DOHH2 (cell line): ENCODE results near the gene HSD17B3.

Experiments used
- H3F3A ChIP-seq: fragments of 200-600 bp; sonication (generic), shearing (Covaris generic); 2 replicates; pipeline ENCODE4 v1.6.0; 2016; ENCODE audit warnings: antibody characterized with exemption, mild to moderate bottlenecking; ENCODE audit not compliant: control insufficient read depth, insufficient read depth
- H3K27ac ChIP-seq: fragments of 200-600 bp; sonication (generic); 2 replicates; pipeline ENCODE4 v1.5.1; 2014; ENCODE audit warnings: low read depth, mild to moderate bottlenecking, low read length, moderate library complexity
- H3K27me3 ChIP-seq: fragments of 200-600 bp; sonication (generic); 2 replicates; pipeline ENCODE4 v1.6.1; 2014; ENCODE audit warnings: mild to moderate bottlenecking, low read length, mixed read lengths; ENCODE audit not compliant: control insufficient read depth
- H3K36me3 ChIP-seq: fragments of 200-600 bp; sonication (generic); 2 replicates; pipeline ENCODE4 v1.6.1; 2014; ENCODE audit warnings: mild to moderate bottlenecking, low read length, moderate library complexity, mixed read lengths; ENCODE audit not compliant: control insufficient read depth
- H3K4me1 ChIP-seq: fragments of 200-600 bp; sonication (generic); 2 replicates; pipeline ENCODE4 v1.6.1; 2014; ENCODE audit warnings: mild to moderate bottlenecking, low read length, mixed read lengths; ENCODE audit not compliant: control insufficient read depth
- H3K4me2 ChIP-seq: fragments of 200-600 bp; sonication (generic); 2 replicates; pipeline ENCODE4 v1.6.0; 2014; ENCODE audit warnings: mild to moderate bottlenecking, low read length, moderate library complexity
- H3K4me3 ChIP-seq: fragments of 200-600 bp; sonication (generic); 2 replicates; pipeline ENCODE4 v1.5.1; 2014; ENCODE audit warnings: mild to moderate bottlenecking, low read length, mixed read lengths
- H3K79me2 ChIP-seq: fragments of 200-600 bp; sonication (generic); 2 replicates; pipeline ENCODE4 v1.6.1; 2014; ENCODE audit warnings: mild to moderate bottlenecking, low read length, mixed read lengths; ENCODE audit not compliant: control insufficient read depth
- H3K9me2 ChIP-seq: fragments of 200-600 bp; sonication (generic); replicated peaks from 2 replicates; pipeline ENCODE4 v1.6.1; 2014; ENCODE audit warnings: mild to moderate bottlenecking, low read length, mixed read lengths; ENCODE audit not compliant: control insufficient read depth
- H3K9me3 ChIP-seq: fragments of 200-600 bp; sonication (generic); 2 replicates; pipeline ENCODE4 v1.6.1; 2014; ENCODE audit warnings: antibody characterized with exemption, low read length, mixed read lengths; ENCODE audit not compliant: control insufficient read depth, insufficient read depth
- H4K20me1 ChIP-seq: fragments of 200-600 bp; sonication (generic); 2 replicates; pipeline ENCODE4 v1.6.0; 2014; ENCODE audit warnings: low read depth, mild to moderate bottlenecking, antibody characterized with exemption, low read length, moderate library complexity; ENCODE audit not compliant: control insufficient read depth, insufficient read depth
- CTCF ChIP-seq: fragments of 200-600 bp; sonication (generic); IDR thresholded peaks from one replicate; pipeline ENCODE4 v1.5.1; 2014; ENCODE audit warnings: antibody characterized with exemption, mild to moderate bottlenecking, low read depth, low read length; ENCODE audit not compliant: poor library complexity, severe bottlenecking
- EZH2phosphoT487 ChIP-seq: fragments of 200-600 bp; sonication (generic); IDR thresholded peaks from 2 replicates; pipeline ENCODE4 v1.6.1; 2017; ENCODE audit warnings: borderline replicate concordance, mild to moderate bottlenecking, antibody characterized with exemption, low read length, moderate library complexity, mixed read lengths

HSD17B3 gene

DNA sequence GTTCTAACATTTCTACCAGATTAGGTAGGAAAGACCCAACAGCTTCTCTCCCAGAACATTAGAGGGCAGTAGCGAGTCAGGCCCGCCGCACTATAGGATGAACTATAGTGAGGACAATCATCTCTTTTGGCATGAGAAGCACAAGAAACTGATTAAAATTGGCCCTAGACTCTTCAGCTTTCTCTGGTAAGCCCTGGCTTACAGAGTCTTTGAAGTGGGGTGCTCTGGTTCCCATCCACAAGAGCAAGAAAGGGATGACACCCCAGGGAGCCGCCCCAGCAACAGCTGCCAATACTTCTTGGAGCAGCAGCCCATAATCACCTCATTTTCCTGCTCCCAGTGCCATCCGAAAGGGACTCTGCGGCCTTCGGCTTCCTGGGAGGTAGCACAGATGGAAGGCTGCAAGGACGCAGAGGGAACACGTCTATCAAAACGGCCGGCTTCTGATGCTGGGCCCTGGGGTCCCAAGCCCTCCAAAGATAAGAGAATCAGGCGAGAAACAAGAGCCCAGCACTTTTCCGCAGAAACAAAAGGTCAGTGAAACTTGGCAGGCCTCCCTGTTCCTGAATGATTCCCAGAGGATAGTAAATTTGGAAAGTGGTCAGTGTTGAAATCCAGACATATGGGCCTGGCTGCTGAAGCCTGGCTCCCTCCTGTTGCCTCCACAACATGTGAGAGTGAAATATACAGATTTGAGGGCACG lies 69.3 kb downstream of the HSD17B3 start:
- Histone ChIP-seq H4K20me1 (no peaks in the 10 kb centered on the region), H3K36me3 (no peaks in the 10 kb centered on the region), H3F3A (no peaks in the 10 kb centered on the region), H3K4me2 (no peak overlapping the region), H3K4me1 (no peaks in the 10 kb centered on the region), H3K9me2 (no peaks in the 10 kb centered on the region), H3K27me3 (no peaks in the 10 kb centered on the region), H3K4me3 (no peak overlapping the region), H3K27ac (no peak overlapping the region), H3K79me2 (no peaks in the 10 kb centered on the region), H3K9me3 (no peaks in the 10 kb centered on the region)
- TF ChIP-seq CTCF = peak; percentile 93
- no peak for TF ChIP-seq EZH2phosphoT487

- H3K36me3 ChIP-seq = no peaks in the 10 kb centered on the region
- H3K9me2 ChIP-seq = no peaks in the 10 kb centered on the region
- no peak overlapping the region for H3K4me2 ChIP-seq
- H3K9me3 ChIP-seq = no peaks in the 10 kb centered on the region
- no peak overlapping the region for H3K4me3 ChIP-seq
- TF ChIP-seq CTCF = no peak
- TF ChIP-seq EZH2phosphoT487 = no peak
- no peaks in the 10 kb centered on the region for H3K79me2 ChIP-seq
- no peaks in the 10 kb centered on the region for H3K27me3 ChIP-seq
- no peaks in the 10 kb centered on the region for H3F3A ChIP-seq
- no peak overlapping the region for H3K27ac ChIP-seq
- no peaks in the 10 kb centered on the region for H4K20me1 ChIP-seq
- no peaks in the 10 kb centered on the region for H3K4me1 ChIP-seq
These were observed 69.8 kb downstream of the HSD17B3 start for GRCh38 chr9:96232164-96232538.

- H4K20me1 ChIP-seq = no peaks in the 10 kb centered on the region
- H3K79me2 ChIP-seq = no peaks in the 10 kb centered on the region
- no peaks in the 10 kb centered on the region for H3K4me1 ChIP-seq
- H3K9me3 ChIP-seq = no peaks in the 10 kb centered on the region
- no peaks in the 10 kb centered on the region for H3K9me2 ChIP-seq
- TF ChIP-seq EZH2phosphoT487 (no peak), CTCF (no peak)
- no peak overlapping the region for H3K4me2 ChIP-seq
- H3K36me3 ChIP-seq = no peaks in the 10 kb centered on the region
- no peaks in the 10 kb centered on the region for H3F3A ChIP-seq
- H3K4me3 ChIP-seq = no peak overlapping the region
- H3K27ac ChIP-seq = no peak overlapping the region
- H3K27me3 ChIP-seq = no peaks in the 10 kb centered on the region
These were observed 72.0 kb downstream of the HSD17B3 start for GRCh38 chr9:96230002-96230401.

- TF ChIP-seq EZH2phosphoT487 (no peak), CTCF (peak; percentile 55)
These were observed 79.8 kb downstream of the HSD17B3 start for GRCh38 chr9:96222132-96222531.

More at GRCh38 chr9:96222132-96222531, 79.8 kb downstream of the HSD17B3 start:
- Histone ChIP-seq H4K20me1 (no peaks in the 10 kb centered on the region), H3K4me1 (peaks cover 7% of the 10 kb centered on the region), H3K4me3 (no peak overlapping the region), H3F3A (no peaks in the 10 kb centered on the region), H3K9me2 (no peaks in the 10 kb centered on the region), H3K9me3 (no peaks in the 10 kb centered on the region), H3K4me2 (no peak overlapping the region), H3K27me3 (peaks cover 2% of the 10 kb centered on the region; the same call in 1 of the 2 replicates), H3K36me3 (no peaks in the 10 kb centered on the region), H3K27ac (no peak overlapping the region), H3K79me2 (no peaks in the 10 kb centered on the region)
